ENCODE data around the gene CACNA1C.

CACNA1C gene

DNA sequence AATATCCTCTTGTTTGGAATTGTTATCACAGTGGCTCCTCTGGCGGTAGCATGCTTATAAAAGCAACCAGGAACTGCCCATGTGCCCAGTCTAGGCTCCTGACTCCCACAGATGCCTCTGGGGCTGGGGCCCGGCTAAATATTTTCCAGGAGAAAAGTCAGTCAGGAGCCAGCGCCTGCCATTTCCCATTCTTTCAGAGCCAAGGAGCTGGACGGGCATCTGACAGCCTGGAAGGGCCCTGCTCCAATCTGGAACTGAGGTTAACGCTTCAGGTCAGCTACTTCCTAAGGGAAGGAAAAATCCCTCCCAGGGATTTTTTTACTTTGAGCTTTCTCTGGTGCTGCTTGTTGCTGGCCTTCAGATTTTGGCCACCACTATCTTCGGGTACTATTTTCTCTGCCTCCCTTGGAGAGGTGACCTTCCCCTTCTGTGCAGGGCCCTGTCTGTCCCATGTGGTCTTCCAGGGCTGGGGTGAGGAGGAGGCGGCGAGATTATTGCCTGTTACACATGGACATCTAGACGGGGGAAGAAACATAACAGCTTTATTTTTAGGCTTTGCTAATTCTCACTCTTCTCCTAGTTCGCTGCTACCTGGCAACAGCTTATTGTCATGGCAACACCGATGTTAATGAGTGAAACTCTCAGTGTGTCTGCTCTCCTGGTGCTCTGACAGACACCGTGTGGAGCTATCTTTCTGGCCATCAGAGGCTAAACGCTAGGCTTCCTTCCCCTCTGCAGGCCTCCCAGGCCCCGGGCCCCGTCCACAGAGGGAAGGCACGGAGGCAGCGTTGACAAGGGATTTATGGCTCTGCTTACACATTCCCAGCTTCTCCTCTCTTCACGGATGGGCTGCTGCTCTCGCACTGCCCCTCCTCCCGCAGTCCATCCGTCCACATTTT lies 160.4 kb downstream of the CACNA1C start:
- no peak overlapping the region for H3K4me2 ChIP-seq (ENCODE audit: low read length)
- no peaks in the 10 kb centered on the region for H3K9me3 ChIP-seq (ENCODE audit: control insufficient read depth, insufficient read depth, low read length)
- no peaks in the 10 kb centered on the region for H3K79me2 ChIP-seq (ENCODE audit: control insufficient read depth, low read length)
- H3K4me1 ChIP-seq (ENCODE audit: control insufficient read depth, low read length): peaks cover 16% of the 10 kb centered on the region
- no peaks in the 10 kb centered on the region for H3K27me3 ChIP-seq (ENCODE audit: control insufficient read depth, low read length)
- no peaks in the 10 kb centered on the region for H3K9me2 ChIP-seq (replicated peaks; ENCODE audit: control insufficient read depth, low read length)
- no peaks in the 10 kb centered on the region for H3F3A ChIP-seq (ENCODE audit: control insufficient read depth, insufficient read depth)
- no peaks in the 10 kb centered on the region for H4K20me1 ChIP-seq (ENCODE audit: control insufficient read depth, insufficient read depth, low read depth, low read length)
- TF ChIP-seq EZH2phosphoT487 (IDR thresholded peaks at IDR 0.05; ENCODE audit: borderline replicate concordance, low read length): no peak
- no peak for TF ChIP-seq CTCF (IDR thresholded peaks at IDR 0.05; ENCODE audit: low read depth, low read length, poor library complexity, severe bottlenecking)
- no peak overlapping the region for H3K4me3 ChIP-seq (ENCODE audit: low read length)
- no peak overlapping the region for H3K27ac ChIP-seq (ENCODE audit: low read depth, low read length)
- no peaks in the 10 kb centered on the region for H3K36me3 ChIP-seq (ENCODE audit: control insufficient read depth, low read length)

DNA sequence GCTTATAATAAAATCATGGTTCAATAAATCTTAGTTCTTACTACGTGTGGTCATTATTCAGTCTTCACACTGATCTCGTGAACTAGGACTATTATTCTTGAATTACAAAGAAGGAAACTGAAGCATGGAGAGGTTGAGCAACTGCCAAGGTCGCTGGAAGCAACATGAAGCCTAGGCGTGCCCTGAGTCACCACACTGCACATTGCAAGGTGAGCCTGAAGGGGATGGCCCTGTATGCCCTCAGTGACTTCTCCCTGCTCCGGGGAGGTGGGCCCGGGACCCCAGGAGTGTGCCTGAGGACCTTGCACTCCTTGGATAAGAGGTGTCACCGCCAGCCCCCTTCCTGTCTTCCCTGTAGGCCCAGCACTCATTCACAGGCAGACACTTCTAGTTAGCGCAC lies 161.6 kb downstream of the CACNA1C start:
- Histone ChIP-seq H3K9me3 (ENCODE audit: control insufficient read depth, insufficient read depth, low read length) (no peaks in the 10 kb centered on the region), H3K27ac (ENCODE audit: low read depth, low read length) (no peak overlapping the region), H3K4me1 (ENCODE audit: control insufficient read depth, low read length) (peaks cover 16% of the 10 kb centered on the region), H3K4me3 (ENCODE audit: low read length) (no peak overlapping the region), H3K9me2 (replicated peaks; ENCODE audit: control insufficient read depth, low read length) (no peaks in the 10 kb centered on the region), H3K36me3 (ENCODE audit: control insufficient read depth, low read length) (no peaks in the 10 kb centered on the region), H4K20me1 (ENCODE audit: control insufficient read depth, insufficient read depth, low read depth, low read length) (no peaks in the 10 kb centered on the region), H3K79me2 (ENCODE audit: control insufficient read depth, low read length) (no peaks in the 10 kb centered on the region), H3F3A (ENCODE audit: control insufficient read depth, insufficient read depth) (no peaks in the 10 kb centered on the region), H3K27me3 (ENCODE audit: control insufficient read depth, low read length) (no peaks in the 10 kb centered on the region), H3K4me2 (ENCODE audit: low read length) (no peak overlapping the region)
- no peak for TF ChIP-seq EZH2phosphoT487 (IDR thresholded peaks at IDR 0.05; ENCODE audit: borderline replicate concordance, low read length)
- no peak for TF ChIP-seq CTCF (IDR thresholded peaks at IDR 0.05; ENCODE audit: low read depth, low read length, poor library complexity, severe bottlenecking)

DNA sequence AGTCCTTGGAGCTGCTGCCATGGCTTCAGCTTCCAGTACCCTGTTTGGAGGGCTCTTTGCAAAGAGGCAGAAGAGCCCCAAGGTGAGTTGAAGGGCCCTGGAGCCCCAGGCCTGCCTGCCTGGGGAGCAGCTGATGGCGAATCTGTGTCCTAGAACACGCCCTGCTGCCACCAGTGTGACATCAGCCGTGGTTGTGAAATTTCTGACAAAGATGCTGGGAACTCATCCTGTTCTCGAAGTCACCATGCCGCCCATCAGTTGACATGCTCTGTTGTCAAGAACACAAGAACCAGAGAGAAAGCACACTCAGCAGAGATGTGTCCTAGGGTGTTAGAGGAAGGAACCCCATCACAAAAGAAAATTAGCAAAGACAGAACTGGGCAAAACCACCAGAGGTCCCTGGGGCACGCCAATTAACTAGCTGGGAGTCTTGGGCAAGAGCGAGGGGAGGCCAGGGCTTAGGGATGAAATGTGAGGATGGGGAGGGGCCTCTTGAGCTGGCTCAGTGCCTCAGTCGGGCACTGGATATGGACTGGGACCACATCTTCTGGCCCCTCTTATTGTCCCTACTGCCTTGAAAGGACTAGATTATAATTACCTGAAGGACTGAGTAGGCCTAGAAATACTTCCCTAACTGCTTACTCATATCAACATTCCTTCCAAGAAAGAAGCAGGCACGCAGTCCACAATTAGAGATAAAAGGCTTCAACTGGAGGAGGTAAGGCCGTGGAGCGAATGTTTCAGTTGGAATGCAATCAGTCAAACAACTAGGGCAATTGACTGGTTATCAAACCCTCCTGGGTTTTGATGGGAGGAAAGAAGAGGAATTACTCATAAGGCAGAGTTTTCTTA lies 163.1 kb downstream of the CACNA1C start:
- Histone ChIP-seq H3F3A (ENCODE audit: control insufficient read depth, insufficient read depth) (no peaks in the 10 kb centered on the region), H3K9me3 (ENCODE audit: control insufficient read depth, insufficient read depth, low read length) (no peaks in the 10 kb centered on the region), H3K79me2 (ENCODE audit: control insufficient read depth, low read length) (no peaks in the 10 kb centered on the region), H3K4me3 (ENCODE audit: low read length) (no peak overlapping the region), H3K27ac (ENCODE audit: low read depth, low read length) (no peak overlapping the region), H3K4me2 (ENCODE audit: low read length) (no peak overlapping the region), H3K36me3 (ENCODE audit: control insufficient read depth, low read length) (no peaks in the 10 kb centered on the region), H3K27me3 (ENCODE audit: control insufficient read depth, low read length) (no peaks in the 10 kb centered on the region; the same call in 1 of the 2 replicates), H4K20me1 (ENCODE audit: control insufficient read depth, insufficient read depth, low read depth, low read length) (no peaks in the 10 kb centered on the region), H3K4me1 (ENCODE audit: control insufficient read depth, low read length) (peaks cover 6% of the 10 kb centered on the region; the same call in 1 of the 2 replicates), H3K9me2 (replicated peaks; ENCODE audit: control insufficient read depth, low read length) (no peaks in the 10 kb centered on the region)
- no peak for TF ChIP-seq EZH2phosphoT487 (IDR thresholded peaks at IDR 0.05; ENCODE audit: borderline replicate concordance, low read length)
- no peak for TF ChIP-seq CTCF (IDR thresholded peaks at IDR 0.05; ENCODE audit: low read depth, low read length, poor library complexity, severe bottlenecking)

Data from DOHH2 (cell line).